GM12892 (cell line): ENCODE measurements around the gene PLXNB3.
A peak's percentile ranks its signal among the peaks of the same experiment; 100 is the strongest.

Experiments used
- POLR2A ChIP-seq: IDR thresholded peaks from 2 replicates; pipeline ENCODE4 v1.6.1; 2011; ENCODE audit warnings: low read depth, low read length, control low read depth
- POLR2AphosphoS5 ChIP-seq: IDR thresholded peaks from 2 replicates; pipeline ENCODE4 v1.6.1; 2011; ENCODE audit warnings: low read depth, low read length, control low read depth

DNA sequence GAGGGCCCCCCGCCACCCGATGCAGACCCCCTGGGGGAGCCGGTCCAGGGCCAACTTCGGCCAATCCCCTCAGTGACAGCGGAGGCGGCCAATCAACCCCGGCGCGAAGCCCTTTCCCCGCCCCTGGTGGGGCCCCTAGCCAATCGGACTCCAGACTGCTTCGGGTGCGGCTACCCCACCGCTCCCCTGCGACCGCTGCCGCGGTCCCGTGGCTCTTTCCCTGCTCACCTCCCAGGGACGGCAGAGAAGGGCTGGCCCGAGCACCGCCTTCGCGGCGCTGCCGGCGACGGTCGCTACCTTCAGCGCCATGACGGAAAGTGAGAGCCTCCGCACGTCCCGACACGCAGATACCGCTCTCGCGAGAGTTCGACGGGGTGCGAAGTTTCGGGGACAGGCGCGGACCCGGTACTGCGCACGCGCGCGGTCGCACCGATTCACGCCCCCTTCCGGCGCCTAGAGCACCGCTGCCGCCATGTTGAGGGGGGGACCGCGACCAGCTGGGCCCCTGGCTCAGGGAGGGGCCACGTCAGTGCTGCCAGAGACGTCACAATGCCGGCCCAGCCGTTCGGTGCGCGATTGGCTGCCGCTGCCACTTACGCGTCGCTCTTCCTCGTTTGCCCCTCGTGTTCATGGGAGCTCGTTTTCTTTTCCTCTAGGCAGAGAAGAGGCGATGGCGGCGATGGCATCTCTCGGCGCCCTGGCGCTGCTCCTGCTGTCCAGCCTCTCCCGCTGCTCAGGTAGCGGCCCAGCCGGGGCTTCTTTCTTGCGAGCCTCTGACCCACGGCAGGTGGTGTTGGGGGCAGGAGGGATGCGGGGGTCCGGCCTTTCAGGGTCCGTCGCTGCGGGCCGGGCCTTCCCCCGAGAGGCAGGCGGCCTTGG lies 30.2 kb downstream of the PLXNB3 start, which contains the start of the genes IDH3G and SSR4:
- TF ChIP-seq POLR2A = peak; percentile 86
- peak; percentile 82 for TF ChIP-seq POLR2AphosphoS5
